Fibroblast of skin of right quadriceps (primary cell): ENCODE results near the gene EPGN.

Experiments used
- DNase-seq: peaks from one replicate; pipeline ENCODE4 v3.0.0-alpha.2; 2013

Gene EPGN

GRCh38 chr4:74344031-74344430 is 35.8 kb downstream of the EPGN start:
- DNase-seq, result no peak

GRCh38 chr4:74353858-74354257 is 45.6 kb downstream of the EPGN start:
- DNase-seq, result no peak

GRCh38 chr4:74357965-74358364 is 49.7 kb downstream of the EPGN start:
- DNase-seq, result no peak

GRCh38 chr4:74361671-74362070 is 53.4 kb downstream of the EPGN start:
- no peak for DNase-seq

- no peak for DNase-seq
These were observed 54.1 kb downstream of the EPGN start for GRCh38 chr4:74362347-74362746.

- DNase-seq, result no peak
These were observed 56.0 kb downstream of the EPGN start for GRCh38 chr4:74364256-74364651.

- DNase-seq, result peak; percentile 34
These were observed 56.6 kb downstream of the EPGN start, which contains the start of gene EREG for GRCh38 chr4:74364652-74365491. TSS of gene EREG (plus strand) at chr4:74365145. CDS start at chr4:74365309, 164 bp downstream.

- DNase-seq, result peak; percentile 1
These were observed 57.5 kb downstream of the EPGN start for GRCh38 chr4:74365761-74366160.
